ENCODE measurements around the gene HLF. TPM values are rescaled to one million over a fixed set of nuclear protein-coding genes. Genes with fewer than 3 reads are reported as not detected.

HLF gene
- total RNA-seq, 1 experiment from 2014 or later = 1.5 TPM

DNA sequence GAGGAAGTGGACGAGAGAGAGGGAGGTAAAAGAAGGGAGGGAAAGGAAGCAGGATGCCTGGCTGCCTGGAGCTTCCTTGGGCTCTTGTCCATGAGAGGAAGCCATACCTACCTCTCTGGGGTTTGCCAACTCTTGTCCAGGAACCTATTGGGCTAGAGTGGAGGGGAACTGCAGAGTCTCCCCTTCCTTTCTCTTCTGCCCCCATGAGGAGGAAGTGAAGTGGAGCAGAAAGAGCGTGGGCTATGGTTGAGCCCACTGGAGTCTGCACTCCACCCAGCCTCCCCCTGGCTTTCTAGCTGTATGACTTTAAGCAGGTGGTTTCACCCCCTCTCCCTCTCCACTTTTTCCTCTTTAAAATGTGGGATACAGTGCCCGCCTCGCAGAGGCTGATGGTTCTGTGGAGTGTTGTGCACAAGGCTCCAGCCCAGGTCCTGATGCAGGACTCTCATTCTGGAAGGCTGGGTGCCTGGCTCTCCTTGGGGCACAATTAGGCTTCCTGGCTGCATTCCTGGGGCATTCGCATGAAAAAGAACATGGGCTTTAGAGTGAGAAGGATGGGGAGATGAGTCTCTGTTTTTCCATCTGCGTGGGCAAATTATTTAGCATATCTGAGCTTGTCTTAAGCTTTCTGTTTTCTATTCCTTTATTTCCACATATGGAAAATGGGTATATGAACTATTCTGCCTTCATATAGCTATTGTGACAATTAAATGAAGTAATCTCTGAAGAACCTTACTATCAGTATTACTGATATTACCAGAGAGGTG lies 40.7 kb downstream of the HLF start (continued):
- TF ChIP-seq ELF1 (IDR thresholded peaks at IDR 0.05; ENCODE audit: borderline replicate concordance, low read depth) = no peak
- TF ChIP-seq, protein P1, sequence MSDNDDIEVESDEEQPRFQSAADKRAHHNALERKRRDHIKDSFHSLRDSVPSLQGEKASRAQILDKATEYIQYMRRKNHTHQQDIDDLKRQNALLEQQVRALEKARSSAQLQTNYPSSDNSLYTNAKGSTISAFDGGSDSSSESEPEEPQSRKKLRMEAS (IDR thresholded peaks at IDR 0.05) = no peak
- TF ChIP-seq, protein P2, sequence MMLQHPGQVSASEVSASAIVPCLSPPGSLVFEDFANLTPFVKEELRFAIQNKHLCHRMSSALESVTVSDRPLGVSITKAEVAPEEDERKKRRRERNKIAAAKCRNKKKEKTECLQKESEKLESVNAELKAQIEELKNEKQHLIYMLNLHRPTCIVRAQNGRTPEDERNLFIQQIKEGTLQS (IDR thresholded peaks at IDR 0.05) = no peak

DNA sequence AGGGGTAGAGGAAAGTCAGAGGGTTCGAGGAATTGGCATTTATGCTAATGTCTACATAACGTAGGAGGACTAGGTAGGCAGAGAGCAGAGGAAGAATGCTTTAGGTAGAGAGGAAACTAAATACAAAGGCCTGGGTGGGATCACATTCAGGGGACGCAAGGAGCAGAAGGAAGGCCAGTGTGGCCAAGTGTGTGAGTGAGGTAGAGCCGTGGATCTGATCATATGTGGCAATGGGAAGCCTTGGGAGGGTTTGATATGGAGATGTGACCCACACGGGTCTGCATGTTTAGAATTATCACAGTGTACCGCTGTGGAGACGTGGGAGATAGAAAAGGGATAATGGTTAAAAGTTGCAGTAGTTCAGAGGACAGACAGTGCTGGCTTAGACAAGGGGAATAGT lies 43.1 kb downstream of the HLF start:
- ChIA-PET CTCF (no interaction called here), POLR2A (no interaction called here), RAD21 (ENCODE audit: low non-redundant PET in 1 of 2, low total read pairs in 2 of 2, uncharacterized antibody in 2 of 2, unreplicated experiment in 2 of 2) (no interaction called here)
- Histone ChIP-seq H3K4me1 (ENCODE audit: control insufficient read depth in 1 of 2, insufficient read depth in 2 of 2, low read length in 2 of 2) (no peaks in the 10 kb centered on the region), H3K9me2 (ENCODE audit: insufficient read depth) (no peaks in the 10 kb centered on the region), H3K79me2 (ENCODE audit: insufficient read depth, low read length) (no peaks in the 10 kb centered on the region), H2AFZ (ENCODE audit: low read depth, low read length, poor library complexity, severe bottlenecking) (no peak overlapping the region), H3K9me3 (ENCODE audit: control insufficient read depth in 1 of 2, insufficient read depth in 1 of 2, low read depth in 1 of 2, low read length in 2 of 2) (no peaks in the 10 kb centered on the region), H3K27ac (ENCODE audit: low read depth, low read length) (no peak overlapping the region), H3K36me3 (ENCODE audit: control insufficient read depth in 1 of 2, insufficient read depth in 2 of 2, low read length in 2 of 2) (no peaks in the 10 kb centered on the region), H4K20me1 (ENCODE audit: insufficient read depth) (no peaks in the 10 kb centered on the region), H3K27me3 (ENCODE audit: insufficient read depth, low read length) (no peaks in the 10 kb centered on the region), H3K4me3 (replicated peaks in 1 of 2; ENCODE audit: low read depth in 1 of 2, low read length in 2 of 2) (no peak overlapping the region), H3K4me2 (ENCODE audit: low read length) (no peak overlapping the region), H3K9ac (ENCODE audit: low read length) (no peak overlapping the region)
- no TSS peak for BruUV-seq (replicated peaks)
- DNase-seq (ENCODE audit: low read depth, low spot score) (no peak), ATAC-seq (no peak)
- intact Hi-C loops (cut with micrococcal nuclease) = no loop called here
- no peak for TF ChIP-seq SIN3A (IDR thresholded peaks at IDR 0.05; ENCODE audit: low read depth)
- TF ChIP-seq FOSL1 (IDR thresholded peaks at IDR 0.05; ENCODE audit: low read depth) = no peak
- no peak for TF ChIP-seq SRF (IDR thresholded peaks at IDR 0.05; ENCODE audit: low read depth)
- no peak for TF ChIP-seq RAD21 (IDR thresholded peaks at IDR 0.05; ENCODE audit: low read depth)
- TF ChIP-seq, protein P3, sequence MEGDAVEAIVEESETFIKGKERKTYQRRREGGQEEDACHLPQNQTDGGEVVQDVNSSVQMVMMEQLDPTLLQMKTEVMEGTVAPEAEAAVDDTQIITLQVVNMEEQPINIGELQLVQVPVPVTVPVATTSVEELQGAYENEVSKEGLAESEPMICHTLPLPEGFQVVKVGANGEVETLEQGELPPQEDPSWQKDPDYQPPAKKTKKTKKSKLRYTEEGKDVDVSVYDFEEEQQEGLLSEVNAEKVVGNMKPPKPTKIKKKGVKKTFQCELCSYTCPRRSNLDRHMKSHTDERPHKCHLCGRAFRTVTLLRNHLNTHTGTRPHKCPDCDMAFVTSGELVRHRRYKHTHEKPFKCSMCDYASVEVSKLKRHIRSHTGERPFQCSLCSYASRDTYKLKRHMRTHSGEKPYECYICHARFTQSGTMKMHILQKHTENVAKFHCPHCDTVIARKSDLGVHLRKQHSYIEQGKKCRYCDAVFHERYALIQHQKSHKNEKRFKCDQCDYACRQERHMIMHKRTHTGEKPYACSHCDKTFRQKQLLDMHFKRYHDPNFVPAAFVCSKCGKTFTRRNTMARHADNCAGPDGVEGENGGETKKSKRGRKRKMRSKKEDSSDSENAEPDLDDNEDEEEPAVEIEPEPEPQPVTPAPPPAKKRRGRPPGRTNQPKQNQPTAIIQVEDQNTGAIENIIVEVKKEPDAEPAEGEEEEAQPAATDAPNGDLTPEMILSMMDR (IDR thresholded peaks at IDR 0.05 in 2 of 3, conservative IDR thresholded peaks at IDR 0.05 in 1 of 3; ENCODE audit: borderline replicate concordance in 1 of 3, insufficient read depth in 1 of 3, low read depth in 2 of 3, low read length in 2 of 3) = no peak
- no peak for TF ChIP-seq EZH2phosphoT487 (IDR thresholded peaks at IDR 0.05; ENCODE audit: borderline replicate concordance)
- no peak for TF ChIP-seq EGR1 (IDR thresholded peaks at IDR 0.05; ENCODE audit: low read depth)
- TF ChIP-seq, protein P4, sequence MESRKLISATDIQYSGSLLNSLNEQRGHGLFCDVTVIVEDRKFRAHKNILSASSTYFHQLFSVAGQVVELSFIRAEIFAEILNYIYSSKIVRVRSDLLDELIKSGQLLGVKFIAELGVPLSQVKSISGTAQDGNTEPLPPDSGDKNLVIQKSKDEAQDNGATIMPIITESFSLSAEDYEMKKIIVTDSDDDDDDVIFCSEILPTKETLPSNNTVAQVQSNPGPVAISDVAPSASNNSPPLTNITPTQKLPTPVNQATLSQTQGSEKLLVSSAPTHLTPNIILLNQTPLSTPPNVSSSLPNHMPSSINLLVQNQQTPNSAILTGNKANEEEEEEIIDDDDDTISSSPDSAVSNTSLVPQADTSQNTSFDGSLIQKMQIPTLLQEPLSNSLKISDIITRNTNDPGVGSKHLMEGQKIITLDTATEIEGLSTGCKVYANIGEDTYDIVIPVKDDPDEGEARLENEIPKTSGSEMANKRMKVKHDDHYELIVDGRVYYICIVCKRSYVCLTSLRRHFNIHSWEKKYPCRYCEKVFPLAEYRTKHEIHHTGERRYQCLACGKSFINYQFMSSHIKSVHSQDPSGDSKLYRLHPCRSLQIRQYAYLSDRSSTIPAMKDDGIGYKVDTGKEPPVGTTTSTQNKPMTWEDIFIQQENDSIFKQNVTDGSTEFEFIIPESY (IDR thresholded peaks at IDR 0.05; ENCODE audit: extremely low read depth, insufficient replicate concordance, low read length) = no peak

Measured in HCT116 (cell line).